LNCaP clone FGC (cell line): ENCODE data around the gene UBL7.

Source experiments
- DNase-seq: peaks from one replicate; pipeline ENCODE4 v3.0.0-alpha.2; 2011; ENCODE audit warnings: low read depth
- H3K4me3 ChIP-seq: 2 replicates; pipeline ENCODE4 v1.5.1; 2011; ENCODE audit warnings: mild to moderate bottlenecking, low read depth, low read length, control low read depth
- CTCF ChIP-seq: IDR thresholded peaks from 2 replicates; pipeline ENCODE4 v1.5.1; 2012; ENCODE audit warnings: mild to moderate bottlenecking; ENCODE audit not compliant: control insufficient read depth, insufficient read depth; ENCODE audit errors: extremely low read depth

UBL7 gene

GRCh38 chr15:74431116-74431515, 29.8 kb downstream of the UBL7 start:
- no peak for TF ChIP-seq CTCF
- DNase-seq: no peak
- no peak overlapping the region for H3K4me3 ChIP-seq

GRCh38 chr15:74430510-74430951, 30.4 kb downstream of the UBL7 start:
- TF ChIP-seq CTCF: no peak
- DNase-seq: no peak
- no peak overlapping the region for H3K4me3 ChIP-seq

- H3K4me3 ChIP-seq: no peak overlapping the region
- no peak for TF ChIP-seq CTCF
These were observed 31.1 kb downstream of the UBL7 start for GRCh38 chr15:74429781-74430400.

GRCh38 chr15:74428970-74429780, 31.8 kb downstream of the UBL7 start:
- DNase-seq: no peak

More at GRCh38 chr15:74429781-74430400, 31.1 kb downstream of the UBL7 start:
- no peak for DNase-seq

GRCh38 chr15:74428442-74428787, 32.5 kb downstream of the UBL7 start:
- DNase-seq: no peak
- no peak for TF ChIP-seq CTCF

More at GRCh38 chr15:74428970-74429780, 31.8 kb downstream of the UBL7 start:
- no peak overlapping the region for H3K4me3 ChIP-seq
- TF ChIP-seq CTCF: no peak

GRCh38 chr15:74427607-74428441, 33.1 kb downstream of the UBL7 start:
- DNase-seq: no peak
- no peak overlapping the region for H3K4me3 ChIP-seq
- no peak for TF ChIP-seq CTCF

More at GRCh38 chr15:74428442-74428787, 32.5 kb downstream of the UBL7 start:
- H3K4me3 ChIP-seq: no peak overlapping the region
